ENCODE results near the gene PTPRM. TPM values are rescaled to one million over a fixed set of nuclear protein-coding genes. Genes with fewer than 3 reads are reported as not detected.

Gene PTPRM
- total RNA-seq, 1 donor, result 64.2 TPM

DNA sequence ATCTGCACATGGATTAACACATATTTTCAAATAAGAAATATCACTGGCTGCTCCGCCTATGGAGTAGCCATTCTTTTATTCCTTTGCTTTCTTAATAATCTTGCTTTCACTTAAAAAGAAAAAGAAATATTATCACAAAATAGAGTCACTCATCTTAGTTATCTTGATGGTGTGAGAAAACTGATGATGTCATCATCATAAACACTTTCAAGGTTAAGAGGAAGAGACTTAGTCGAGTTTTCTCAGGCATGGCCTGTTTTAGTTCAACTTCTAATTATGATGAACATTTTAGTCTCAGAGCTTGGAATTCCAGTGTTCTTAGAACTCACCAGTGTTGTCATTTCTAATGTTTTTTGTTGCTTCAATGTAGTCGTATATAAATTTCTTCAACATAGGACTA lies 506.1 kb downstream of the PTPRM start:
- no peak overlapping the region for H3K4me3 ChIP-seq (ENCODE audit: low read depth, low read length)
- TF ChIP-seq, protein P1, sequence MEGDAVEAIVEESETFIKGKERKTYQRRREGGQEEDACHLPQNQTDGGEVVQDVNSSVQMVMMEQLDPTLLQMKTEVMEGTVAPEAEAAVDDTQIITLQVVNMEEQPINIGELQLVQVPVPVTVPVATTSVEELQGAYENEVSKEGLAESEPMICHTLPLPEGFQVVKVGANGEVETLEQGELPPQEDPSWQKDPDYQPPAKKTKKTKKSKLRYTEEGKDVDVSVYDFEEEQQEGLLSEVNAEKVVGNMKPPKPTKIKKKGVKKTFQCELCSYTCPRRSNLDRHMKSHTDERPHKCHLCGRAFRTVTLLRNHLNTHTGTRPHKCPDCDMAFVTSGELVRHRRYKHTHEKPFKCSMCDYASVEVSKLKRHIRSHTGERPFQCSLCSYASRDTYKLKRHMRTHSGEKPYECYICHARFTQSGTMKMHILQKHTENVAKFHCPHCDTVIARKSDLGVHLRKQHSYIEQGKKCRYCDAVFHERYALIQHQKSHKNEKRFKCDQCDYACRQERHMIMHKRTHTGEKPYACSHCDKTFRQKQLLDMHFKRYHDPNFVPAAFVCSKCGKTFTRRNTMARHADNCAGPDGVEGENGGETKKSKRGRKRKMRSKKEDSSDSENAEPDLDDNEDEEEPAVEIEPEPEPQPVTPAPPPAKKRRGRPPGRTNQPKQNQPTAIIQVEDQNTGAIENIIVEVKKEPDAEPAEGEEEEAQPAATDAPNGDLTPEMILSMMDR (IDR thresholded peaks at IDR 0.05; ENCODE audit: insufficient read depth, low read length), result no peak
- no peak for DNase-seq (ENCODE audit: low read depth)

DNA sequence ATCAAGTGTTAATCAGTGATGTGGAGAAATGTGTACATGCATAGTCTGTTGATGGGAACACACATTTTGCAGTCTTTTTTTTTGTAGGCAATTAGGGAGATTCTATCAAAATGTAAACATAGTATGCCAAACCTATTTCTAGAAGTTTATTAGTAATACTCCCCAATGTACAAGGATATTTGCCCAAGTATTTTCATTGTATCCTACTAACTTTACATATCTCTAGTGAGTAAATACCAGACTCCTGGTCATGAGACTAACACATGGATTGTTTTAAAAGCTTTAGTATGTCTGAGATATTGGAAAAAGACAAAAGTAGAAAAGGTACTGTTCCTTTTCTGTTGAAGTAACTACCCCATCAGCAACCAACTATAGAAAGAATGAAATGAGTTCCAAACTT lies 513.0 kb downstream of the PTPRM start:
- TF ChIP-seq, protein P1 (IDR thresholded peaks at IDR 0.05; ENCODE audit: insufficient read depth, low read length), result no peak
- no peak overlapping the region for H3K4me3 ChIP-seq (ENCODE audit: low read depth, low read length)
- no peak for DNase-seq (ENCODE audit: low read depth)

DNA sequence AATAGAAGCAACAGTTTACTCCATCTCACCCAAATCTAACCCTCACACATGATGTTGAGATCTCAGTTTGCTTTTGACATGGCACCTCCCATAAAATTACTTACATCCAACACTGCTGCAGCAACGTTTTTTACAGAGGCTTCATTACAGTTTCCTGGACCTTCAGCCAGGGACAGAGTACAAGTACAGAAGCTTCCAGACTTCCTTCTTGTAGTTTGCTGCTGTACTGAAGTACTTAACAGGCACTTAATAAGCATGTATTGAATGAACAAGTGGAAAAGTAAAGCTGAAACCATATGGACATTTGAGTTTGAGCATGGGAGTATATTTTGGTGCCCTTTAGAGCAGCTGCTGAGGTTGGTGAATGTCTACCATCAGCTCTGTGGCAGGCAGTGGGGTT lies 514.2 kb downstream of the PTPRM start:
- H3K4me3 ChIP-seq (ENCODE audit: low read depth, low read length), result no peak overlapping the region
- DNase-seq (ENCODE audit: low read depth), result no peak
- TF ChIP-seq, protein P1 (IDR thresholded peaks at IDR 0.05; ENCODE audit: insufficient read depth, low read length), result no peak

DNA sequence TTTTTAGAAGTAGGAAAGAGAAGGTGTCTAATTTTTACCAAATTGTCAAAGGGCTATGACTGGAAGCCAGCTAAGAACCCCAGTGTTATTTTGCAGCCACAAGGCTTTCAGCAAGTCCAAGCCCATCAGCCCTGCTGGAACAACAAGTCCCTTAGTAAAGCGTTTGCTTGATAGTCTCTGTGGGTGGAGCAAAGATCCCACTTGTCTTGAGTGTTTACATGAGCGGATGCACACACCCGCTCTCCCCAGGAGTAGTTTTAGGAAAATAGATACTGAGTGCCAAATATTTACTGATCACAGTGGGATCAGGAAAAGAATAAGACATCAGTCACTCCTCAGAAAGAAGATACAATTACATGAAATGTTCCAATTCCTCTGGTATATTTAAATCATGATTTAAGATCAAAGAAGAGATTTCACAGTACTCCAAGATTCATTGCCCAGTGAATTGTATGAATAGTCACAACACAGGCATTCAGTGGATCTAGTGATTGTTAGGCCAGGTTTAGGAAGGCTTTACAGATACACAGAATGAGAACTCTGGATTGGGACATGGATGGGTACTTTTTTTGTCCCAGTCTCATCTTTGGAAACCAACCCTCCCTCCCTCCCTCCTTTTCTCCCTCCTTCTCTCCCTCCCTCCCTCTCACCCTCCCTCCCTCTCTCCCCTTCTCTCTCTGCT lies 514.9 kb downstream of the PTPRM start:
- TF ChIP-seq, protein P1 (IDR thresholded peaks at IDR 0.05; ENCODE audit: insufficient read depth, low read length), result no peak
- no peak for DNase-seq (ENCODE audit: low read depth)
- H3K4me3 ChIP-seq (ENCODE audit: low read depth, low read length), result no peak overlapping the region

DNA sequence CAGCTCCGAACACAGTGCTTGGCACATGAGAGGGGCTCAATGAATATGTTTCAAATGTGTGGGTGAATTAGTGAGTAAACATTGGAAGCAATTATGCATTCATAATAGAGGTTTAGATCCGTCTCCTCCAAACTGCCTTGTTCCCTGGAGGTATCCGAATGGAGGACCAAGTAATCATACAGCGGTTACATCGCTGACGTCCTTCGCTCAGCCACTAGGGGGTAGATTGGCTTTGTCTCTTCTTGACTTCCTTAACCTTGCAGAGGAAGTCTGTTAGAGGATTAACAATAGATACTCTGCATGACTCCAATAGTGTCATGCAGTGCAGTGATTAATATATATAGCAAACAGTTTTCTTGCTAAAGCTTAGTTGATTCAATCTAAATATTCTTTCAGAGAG lies 517.0 kb downstream of the PTPRM start:
- TF ChIP-seq, protein P1 (IDR thresholded peaks at IDR 0.05; ENCODE audit: insufficient read depth, low read length), result peak; percentile 57
- peak; percentile 48 for DNase-seq (ENCODE audit: low read depth)
- H3K4me3 ChIP-seq (ENCODE audit: low read depth, low read length), result no peak overlapping the region

DNA sequence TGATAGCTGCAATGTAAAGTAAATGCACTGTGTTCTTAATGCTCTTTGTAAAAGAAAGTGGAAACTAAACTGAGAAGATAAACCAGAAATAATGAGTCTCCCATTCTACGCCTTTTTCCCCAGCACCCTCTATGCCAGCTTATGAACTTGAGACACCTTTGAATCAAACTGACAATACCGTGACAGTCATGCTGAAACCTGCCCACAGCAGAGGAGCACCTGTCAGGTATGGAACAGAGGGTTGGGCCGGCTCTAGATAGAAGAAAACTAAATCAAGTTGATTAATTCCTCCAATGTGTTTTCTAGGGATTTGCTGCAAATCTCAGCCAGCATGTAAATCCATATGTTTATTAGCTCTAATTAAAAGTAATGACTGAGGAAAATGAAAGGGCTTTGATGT lies 521.5 kb downstream of the PTPRM start:
- DNase-seq (ENCODE audit: low read depth), result no peak
- H3K4me3 ChIP-seq (ENCODE audit: low read depth, low read length), result no peak overlapping the region
- TF ChIP-seq, protein P1 (IDR thresholded peaks at IDR 0.05; ENCODE audit: insufficient read depth, low read length), result no peak

DNA sequence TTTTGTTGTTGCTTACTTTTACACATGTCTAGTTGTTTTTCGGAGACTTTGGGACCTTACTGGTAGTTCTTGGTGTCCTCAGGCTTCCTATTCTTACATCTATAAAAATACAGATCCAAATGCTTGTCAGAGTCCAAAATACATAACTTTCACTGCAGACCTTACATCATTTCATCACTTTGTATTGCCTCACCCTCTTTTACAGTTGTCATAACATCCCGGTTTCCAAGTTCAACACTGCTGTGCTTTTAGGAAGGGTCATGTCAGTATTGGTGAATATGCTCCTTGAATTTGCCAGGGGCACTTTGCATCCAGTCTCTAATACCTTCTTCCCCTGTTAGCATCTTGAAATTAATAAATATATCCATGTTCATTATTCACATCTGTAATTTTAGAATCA lies 523.9 kb downstream of the PTPRM start:
- peak; percentile 17 for DNase-seq (ENCODE audit: low read depth)
- H3K4me3 ChIP-seq (ENCODE audit: low read depth, low read length), result no peak overlapping the region
- TF ChIP-seq, protein P1 (IDR thresholded peaks at IDR 0.05; ENCODE audit: insufficient read depth, low read length), result no peak

Measured in fibroblast of the aortic adventitia (primary cell).